Esophagus (tissue), 2 donors: ENCODE measurements around the gene UBE2QL1. TPM values are rescaled to one million over a fixed set of nuclear protein-coding genes. Genes with fewer than 3 reads are reported as not detected.

Source experiments
- H3K27ac ChIP-seq, 2 donors: one replicate each; pipeline ENCODE4 v1.5.1; 2013; ENCODE audit warnings: low read depth in 2 of 2, mild to moderate bottlenecking in 2 of 2, inconsistent platforms in 1 of 2, low read length in 1 of 2, moderate library complexity in 1 of 2
- H3K27me3 ChIP-seq, 2 donors: one replicate each; pipeline ENCODE4 v1.6.1; 2013; ENCODE audit warnings: low read length in 2 of 2, control low read depth in 1 of 2, mild to moderate bottlenecking in 1 of 2; ENCODE audit not compliant: insufficient read depth in 2 of 2, control insufficient read depth in 1 of 2
- H3K36me3 ChIP-seq, 2 donors: one replicate each; pipeline ENCODE4 v1.6.1; 2013; ENCODE audit warnings: low read length in 1 of 2; ENCODE audit not compliant: control insufficient read depth in 2 of 2, insufficient read depth in 2 of 2
- H3K4me1 ChIP-seq, 2 donors: one replicate each; pipeline ENCODE4 v1.6.1; 2013; ENCODE audit warnings: low read length in 1 of 2; ENCODE audit not compliant: control insufficient read depth in 2 of 2, insufficient read depth in 2 of 2
- H3K4me3 ChIP-seq, 2 donors: one replicate each; pipeline ENCODE4 v1.5.1; 2013; ENCODE audit warnings: low read length in 2 of 2, mild to moderate bottlenecking in 2 of 2, low read depth in 1 of 2, moderate library complexity in 1 of 2
- H3K9me3 ChIP-seq, 2 donors: one replicate each; pipeline ENCODE4 v1.6.1; 2013; ENCODE audit warnings: mild to moderate bottlenecking in 2 of 2, low read depth in 1 of 2, low read length in 1 of 2, moderate library complexity in 1 of 2; ENCODE audit not compliant: control insufficient read depth in 2 of 2, insufficient read depth in 1 of 2
- WGBS, 2 donors: extraction: QIAGEN DNeasy Blood & Tissue Kit; methylation state at CpG; one replicate each; pipeline ENCODE4 v1.1.7; 2013; 5-methylcytosine and 5-hydroxymethylcytosine counted together
- polyA plus RNA-seq, 2 donors: library from polyadenylated mRNA; stranded (reverse); fragments of 200-250 nt; gene quantifications; one replicate each; pipeline ENCODE4 v1.2.3, GENCODE V29; 2013
- donor health status: healthy with polysubstance abuse.
- donor health status: Bipolar disorder and iron deficiency.

UBE2QL1 gene
- polyA plus RNA-seq, 2 donors, result 0.16 to 0.53 TPM

DNA sequence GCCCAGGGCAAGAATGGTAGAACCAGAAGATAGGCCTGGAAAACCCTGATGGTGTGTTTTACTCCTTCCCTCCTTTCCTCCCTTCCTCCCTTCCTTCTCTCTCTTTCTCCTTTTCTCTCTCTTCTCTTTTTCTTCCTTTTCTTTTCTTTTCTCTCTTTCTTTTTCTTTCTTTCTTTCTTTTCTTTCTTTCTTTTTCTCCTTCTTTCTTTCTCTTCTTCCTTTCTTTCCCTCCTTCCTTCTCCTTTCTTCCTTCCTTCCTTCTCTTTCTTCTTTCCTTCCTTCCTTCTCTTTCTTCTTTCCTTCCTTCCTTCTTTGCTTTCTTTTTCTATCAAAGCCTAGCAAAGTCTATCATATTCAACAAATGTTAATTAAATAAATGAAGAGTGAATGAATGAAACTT lies 24.0 kb upstream of the UBE2QL1 start:
- Histone ChIP-seq H3K36me3 (no peaks in the 10 kb centered on the region), H3K9me3 (no peaks in the 10 kb centered on the region), H3K4me1 (no peaks in the 10 kb centered on the region), H3K4me3 (no peak overlapping the region), H3K27ac (no peak overlapping the region), H3K27me3 (no peaks in the 10 kb centered on the region)

DNA sequence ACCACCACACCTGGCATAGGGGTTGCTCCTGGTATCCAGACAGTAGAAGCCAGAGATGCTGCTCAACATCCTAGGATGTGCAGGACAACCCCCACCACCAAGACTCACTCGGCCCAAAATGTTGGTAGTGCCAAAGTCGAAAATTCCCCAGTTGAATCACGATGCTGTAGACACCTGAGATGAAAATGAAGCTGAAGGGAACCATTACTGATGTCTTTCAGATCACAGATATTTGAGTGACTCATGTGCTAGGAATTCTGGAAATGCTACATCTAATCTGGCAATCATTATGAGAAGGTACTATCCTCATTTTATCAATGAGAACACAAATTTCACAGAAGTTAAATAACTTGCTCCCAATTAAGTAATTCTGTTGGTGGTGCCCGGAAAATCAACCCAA lies 21.0 kb upstream of the UBE2QL1 start:
- no peak overlapping the region for H3K4me3 ChIP-seq
- H3K4me1 ChIP-seq, result no peaks in the 10 kb centered on the region
- no peaks in the 10 kb centered on the region for H3K36me3 ChIP-seq
- H3K9me3 ChIP-seq, result no peaks in the 10 kb centered on the region
- no peak overlapping the region for H3K27ac ChIP-seq
- WGBS, 2 donors, result 71 to 75% methylated on average over 4 of the region's 4 CpGs
- H3K27me3 ChIP-seq, result no peaks in the 10 kb centered on the region

DNA sequence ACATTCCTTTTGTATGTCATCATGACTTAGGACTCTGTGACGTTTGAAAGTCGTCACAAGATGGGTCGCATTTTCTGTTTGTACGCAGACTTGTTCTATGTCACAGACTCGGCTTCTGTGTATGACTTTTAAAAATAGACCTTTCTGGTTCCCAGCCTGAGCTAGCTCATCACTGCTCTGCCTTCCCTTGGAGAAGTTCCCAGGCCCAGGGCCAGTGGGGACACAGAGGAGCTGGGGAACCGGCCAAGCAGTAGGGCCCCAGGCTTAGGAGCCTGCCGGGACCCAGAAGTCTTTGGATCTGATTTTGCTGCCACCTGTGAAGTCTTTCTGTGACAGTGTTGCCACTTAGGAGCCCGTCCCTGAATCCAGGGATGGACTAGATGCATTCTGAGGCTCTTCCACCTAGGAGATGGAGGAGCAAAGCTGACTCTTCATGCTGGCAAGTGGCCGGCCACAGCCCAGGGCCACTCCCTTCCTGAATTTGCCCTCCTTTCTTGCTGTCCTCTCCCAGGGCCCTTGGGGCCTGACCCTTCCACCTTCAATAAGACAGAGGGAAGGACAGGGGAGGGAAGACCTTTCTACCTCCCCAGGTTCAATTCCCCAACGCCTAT lies 18.1 kb upstream of the UBE2QL1 start:
- no peaks in the 10 kb centered on the region for H3K9me3 ChIP-seq
- no peaks in the 10 kb centered on the region for H3K27me3 ChIP-seq
- H3K4me3 ChIP-seq, result no peak overlapping the region
- no peaks in the 10 kb centered on the region for H3K4me1 ChIP-seq
- H3K36me3 ChIP-seq, result no peaks in the 10 kb centered on the region
- no peak overlapping the region for H3K27ac ChIP-seq
- 49 to 59% methylated on average over 10 of the region's 10 CpGs for whole genome bisulfite sequencing, 2 donors

DNA sequence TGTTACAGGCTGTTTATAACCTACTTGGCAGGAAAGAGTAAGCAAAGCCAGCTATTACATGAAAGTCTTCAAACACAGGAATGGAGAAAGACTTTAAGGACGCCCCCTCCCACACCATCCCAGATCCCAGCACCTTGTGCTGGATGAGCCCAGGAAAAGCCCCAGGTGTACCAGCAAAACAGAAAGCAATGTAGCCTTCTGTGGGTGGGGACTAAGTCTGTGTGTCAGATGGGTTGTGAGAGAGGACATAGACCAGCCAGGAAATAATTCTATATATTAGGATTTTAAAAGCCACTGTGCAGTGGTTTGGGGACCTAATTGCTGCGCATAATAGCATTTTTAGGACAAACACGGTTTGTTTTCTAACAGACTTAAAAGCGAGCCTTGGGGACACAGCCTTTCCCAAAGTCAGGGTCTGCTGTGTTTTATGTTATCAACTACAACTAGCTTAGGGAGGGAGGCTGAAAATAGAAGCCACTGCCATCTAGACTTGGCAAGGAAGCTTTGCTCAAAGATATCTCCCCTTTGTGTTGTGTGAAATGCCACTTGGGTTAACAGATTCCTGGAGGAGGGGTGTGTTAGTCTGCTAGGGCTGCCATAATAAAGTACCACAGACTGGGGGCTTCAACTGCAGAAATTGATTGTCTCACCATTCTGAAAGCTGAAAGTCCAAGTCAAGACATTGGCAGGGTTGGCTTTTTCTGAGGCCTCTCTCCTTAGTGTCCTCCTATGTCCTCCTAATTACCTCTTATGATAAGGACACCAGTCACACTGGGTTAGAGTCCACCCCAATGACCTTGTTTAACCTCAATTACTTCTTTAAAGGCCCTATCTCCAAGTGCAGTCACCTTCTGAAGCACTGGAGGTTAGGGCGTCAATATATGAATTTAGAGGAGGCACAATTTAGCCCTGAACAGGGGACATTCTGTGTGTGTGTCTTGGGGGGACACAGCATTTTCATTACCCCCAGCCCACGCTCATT lies 17.2 kb upstream of the UBE2QL1 start:
- Histone ChIP-seq H3K9me3 (no peaks in the 10 kb centered on the region), H3K36me3 (no peaks in the 10 kb centered on the region), H3K4me1 (no peaks in the 10 kb centered on the region), H3K27ac (no peak overlapping the region), H3K27me3 (no peaks in the 10 kb centered on the region), H3K4me3 (no peak overlapping the region)
- 75 to 78% methylated on average over 6 of the region's 6 CpGs for WGBS, 2 donors

DNA sequence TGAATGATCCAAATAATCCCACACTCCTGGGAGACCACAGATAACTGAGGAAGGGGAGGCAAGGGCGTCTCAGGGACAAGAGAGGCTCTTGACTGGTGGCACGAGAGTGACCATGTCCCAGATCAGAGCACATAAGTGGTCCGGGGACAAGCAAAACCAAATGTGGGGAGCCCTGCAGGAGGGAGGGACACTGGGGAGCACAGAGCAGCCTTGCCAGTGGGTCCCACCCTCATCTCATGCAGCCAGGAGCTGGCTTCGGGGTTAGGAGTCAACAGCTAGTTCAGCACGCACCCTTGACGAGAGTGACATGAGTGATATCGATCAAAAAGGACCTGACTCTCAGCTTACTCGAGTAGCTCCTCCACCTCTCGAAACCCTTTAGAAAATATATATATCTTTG lies 16.5 kb upstream of the UBE2QL1 start:
- 77 to 83% methylated on average over 9 of the region's 9 CpGs for WGBS, 2 donors
- no peaks in the 10 kb centered on the region for H3K9me3 ChIP-seq
- no peaks in the 10 kb centered on the region for H3K36me3 ChIP-seq

DNA sequence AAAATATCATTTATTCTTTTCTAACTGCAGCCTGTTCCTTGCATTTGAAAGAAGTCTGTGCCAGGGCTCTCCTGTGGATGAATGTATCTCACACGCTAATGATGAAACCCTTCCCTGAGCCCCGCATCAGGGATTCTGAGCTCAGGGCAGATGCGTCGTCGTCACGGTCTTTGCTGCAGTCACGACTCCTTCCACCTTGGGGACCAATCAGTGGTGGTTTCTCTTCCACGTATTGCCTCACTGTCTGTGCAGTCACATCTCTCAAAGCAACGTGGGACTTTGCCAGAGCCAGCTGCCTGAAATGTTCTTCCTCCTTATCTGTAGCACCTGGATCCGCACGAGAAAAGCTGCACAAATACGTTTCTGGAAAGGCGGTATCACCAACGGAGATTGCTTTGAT lies 13.9 kb upstream of the UBE2QL1 start:
- Histone ChIP-seq H3K27me3 (no peaks in the 10 kb centered on the region), H3K9me3 (no peaks in the 10 kb centered on the region), H3K4me3 (no peak overlapping the region), H3K36me3 (no peaks in the 10 kb centered on the region), H3K27ac (no peak overlapping the region), H3K4me1 (no peaks in the 10 kb centered on the region)
- 67 to 77% methylated on average over 14 of the region's 14 CpGs for WGBS, 2 donors

More for the DNA sequence above, 16.5 kb upstream of the UBE2QL1 start:
- no peak overlapping the region for H3K4me3 ChIP-seq
- no peaks in the 10 kb centered on the region for H3K4me1 ChIP-seq
- H3K27ac ChIP-seq, result no peak overlapping the region
- H3K27me3 ChIP-seq, result no peaks in the 10 kb centered on the region

DNA sequence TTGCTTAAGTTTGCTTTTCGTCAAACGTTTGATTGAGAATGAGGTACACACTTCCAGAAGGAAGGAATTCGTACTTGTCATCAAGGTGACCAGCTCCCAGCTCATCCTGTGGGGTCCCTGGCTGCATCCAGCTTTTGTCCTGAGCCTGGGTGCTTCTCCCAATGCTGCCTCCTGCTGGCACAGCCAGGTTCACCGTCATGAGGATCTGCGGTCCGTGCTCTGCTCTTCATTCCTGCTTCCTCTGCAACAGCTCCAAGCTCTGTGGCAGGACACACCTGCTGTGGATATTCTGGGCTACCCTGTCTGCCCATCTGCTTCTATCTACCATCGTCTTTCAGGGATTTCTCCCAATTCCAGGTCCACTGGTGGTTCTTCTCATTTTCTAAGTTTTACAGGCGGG lies 13.3 kb upstream of the UBE2QL1 start:
- H3K27ac ChIP-seq, result no peak overlapping the region
- H3K4me3 ChIP-seq, result no peak overlapping the region
- no peaks in the 10 kb centered on the region for H3K4me1 ChIP-seq
- H3K36me3 ChIP-seq, result no peaks in the 10 kb centered on the region
- H3K27me3 ChIP-seq, result no peaks in the 10 kb centered on the region
- H3K9me3 ChIP-seq, result peaks cover 0 to 2% of the 10 kb centered on the region in 2 donors
- WGBS, 2 donors, result 27 to 37% methylated on average over 8 of the region's 8 CpGs

DNA sequence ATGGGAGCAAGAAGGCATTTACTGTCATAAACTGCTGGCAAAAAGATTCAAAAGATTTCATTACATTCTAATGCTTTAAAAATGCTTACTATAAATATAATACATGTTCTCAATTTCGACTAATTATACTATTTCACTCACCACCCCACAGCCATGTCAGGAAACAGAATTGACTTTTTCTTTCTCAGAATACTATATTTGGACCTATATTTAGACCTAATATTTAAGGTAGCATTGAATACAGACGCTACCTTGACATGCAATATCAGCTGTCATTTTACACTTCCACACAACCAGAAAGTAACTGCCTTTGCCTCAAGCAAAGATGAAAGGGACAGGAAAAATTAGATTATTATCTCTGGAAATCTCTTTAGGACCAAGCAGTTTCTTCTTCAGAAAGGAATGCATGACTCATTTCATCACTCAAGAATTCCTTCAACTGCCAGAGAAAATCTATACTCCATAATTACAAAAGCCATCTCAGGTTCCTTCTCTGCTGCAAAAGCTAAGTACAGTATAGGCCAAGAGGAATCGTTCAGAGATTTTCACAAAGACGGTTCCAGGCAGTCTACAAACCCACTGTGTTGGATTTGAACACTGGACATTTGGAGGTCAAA lies 11.8 kb upstream of the UBE2QL1 start:
- Histone ChIP-seq H3K27me3 (no peaks in the 10 kb centered on the region), H3K9me3 (peaks cover 0 to 2% of the 10 kb centered on the region in 2 donors), H3K36me3 (no peaks in the 10 kb centered on the region), H3K27ac (no peak overlapping the region), H3K4me3 (no peak overlapping the region), H3K4me1 (no peaks in the 10 kb centered on the region)
- 65 to 66% methylated on average over 4 of the region's 4 CpGs for WGBS, 2 donors

DNA sequence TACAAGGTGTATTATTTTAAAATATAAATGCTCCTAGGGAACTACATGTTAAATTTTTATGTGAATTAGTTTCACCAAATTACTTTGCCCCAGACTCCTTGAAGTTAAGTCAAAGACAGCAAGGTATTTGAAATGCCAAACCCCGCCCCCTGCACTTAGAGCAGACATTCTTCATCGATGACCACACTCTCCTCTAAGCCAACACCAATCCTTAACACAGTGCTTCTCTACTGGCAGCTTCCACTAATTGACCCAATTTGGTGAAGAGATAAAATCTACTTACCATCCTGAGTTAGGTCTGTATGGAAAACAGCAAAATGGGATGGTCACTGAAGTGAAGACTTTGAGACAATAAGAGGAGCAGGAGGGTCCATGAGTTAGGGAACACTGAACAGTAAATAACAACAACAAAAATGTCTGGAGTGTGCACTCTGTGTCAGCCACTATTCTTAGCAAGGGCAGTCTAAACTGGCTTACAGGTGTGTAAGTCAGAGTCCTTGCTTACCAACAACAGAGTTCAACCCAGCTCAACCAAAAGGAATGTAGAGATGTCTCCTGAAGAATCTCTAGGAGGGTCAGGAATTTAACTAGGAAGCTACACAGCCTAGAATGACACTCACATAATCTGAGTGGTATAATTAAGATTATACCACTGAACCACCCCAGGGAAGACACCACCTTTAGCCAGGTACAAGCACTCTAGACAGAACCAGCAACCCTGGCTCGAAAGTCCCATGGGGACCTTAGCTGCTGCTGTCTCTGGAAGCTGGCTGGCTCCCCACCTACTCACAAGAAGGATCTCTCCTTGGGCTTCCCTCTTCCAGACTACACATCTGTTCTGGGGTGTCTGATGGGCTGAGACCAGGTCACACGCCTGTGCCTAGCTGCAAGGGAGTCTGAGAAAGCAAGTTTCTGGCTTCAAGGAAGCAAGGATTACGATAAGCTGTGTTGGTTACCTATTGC lies 8.8 kb upstream of the UBE2QL1 start:
- WGBS, 2 donors, result 81 to 83% methylated on average over 5 of the region's 5 CpGs
- Histone ChIP-seq H3K27me3 (no peaks in the 10 kb centered on the region), H3K9me3 (peaks cover 0 to 9% of the 10 kb centered on the region in 2 donors), H3K4me3 (no peak overlapping the region), H3K36me3 (no peaks in the 10 kb centered on the region), H3K27ac (no peak overlapping the region), H3K4me1 (no peaks in the 10 kb centered on the region)
